HepG2 (cell line): ENCODE measurements around the gene HOXB2. TPM values are rescaled to one million over a fixed set of nuclear protein-coding genes. Genes with fewer than 3 reads are reported as not detected.

Experiments used
- ATAC-seq: fragments of 200-7000 bp; cut with Tn5 transposase; 3 replicates; pipeline ENCODE4 v1.9.1; 2020; ENCODE audit warnings: mild to moderate bottlenecking, moderate library complexity
- BruUV-seq: library from RNA; stranded (reverse); fragments of 400-500 nt; replicated peaks from 2 replicates; lab custom pipeline; 2021; lab: Mats Ljungman, UMichigan
- CTCF ChIA-PET: fragments of 300-600 bp; formaldehyde crosslinking; extraction: SDS; loops from one replicate; lab custom pipeline; 2021; ENCODE audit warnings: low total read pairs, inconsistent platforms, low intra/inter-chr PET ratio; lab: Yijun Ruan, JAX
- POLR2A ChIA-PET: fragments of 350-600 bp; sonication (Branson Sonifier 250); formaldehyde crosslinking; loops from one replicate; lab custom pipeline; 2020; ENCODE audit warnings: antibody characterized with exemption, inconsistent platforms; lab: Yijun Ruan, JAX
- DNase-seq: peaks from one replicate; pipeline ENCODE4 v3.0.0-alpha.2; 2015; ENCODE audit warnings: low spot score
- FAIRE-seq: peaks from 3 replicates; lab custom pipeline; 2011; peaks lifted over from hg19 to GRCh38; lab: Jason Lieb, UNC
- H2AFZ ChIP-seq: one replicate; pipeline ENCODE4 v1.6.1; 2011; ENCODE audit warnings: low read length, inconsistent platforms
- H3K27ac ChIP-seq: fragments of 300-600 bp; 3 replicates; pipeline ENCODE4 v1.8.0; 2011; ENCODE audit warnings: mixed run types, mild to moderate bottlenecking, mixed read lengths, low read length, inconsistent platforms; ENCODE audit not compliant: insufficient read depth; ENCODE audit errors: extremely low read length
- H3K27me3 ChIP-seq, 2 experiments: fragments of 200-600 bp in 1 of 2; 2 replicates in 1 of 2; 3 replicates in 1 of 2; pipeline versions ENCODE4 v1.6.0 to v1.8.0; 2011; ENCODE audit warnings: low read length in 2 of 2, mild to moderate bottlenecking in 2 of 2, moderate library complexity in 2 of 2, inconsistent platforms in 1 of 2; ENCODE audit not compliant: insufficient read depth in 2 of 2, control insufficient read depth in 1 of 2
- H3K36me3 ChIP-seq, 2 experiments: fragments of 200-600 bp in 1 of 2; replicated peaks in 1 of 2; 2 replicates in 1 of 2; 3 replicates in 1 of 2; pipeline versions ENCODE4 v1.5.1 to v1.8.0; 2011; ENCODE audit warnings: low read length in 2 of 2, inconsistent platforms in 1 of 2; ENCODE audit not compliant: insufficient read depth in 2 of 2, control insufficient read depth in 1 of 2
- H3K4me1 ChIP-seq: 2 replicates; pipeline ENCODE4 v1.5.1; 2012; ENCODE audit warnings: low read length, inconsistent platforms; ENCODE audit not compliant: insufficient read depth
- H3K4me2 ChIP-seq: 2 replicates; pipeline ENCODE4 v1.6.0; 2011; ENCODE audit warnings: low read depth, low read length, inconsistent platforms
- H3K4me3 ChIP-seq, 3 experiments: fragments of 200-600 bp in 1 of 3; sonication (generic), shearing (Covaris generic) in 1 of 3; replicated peaks in 1 of 3; 2 replicates each; pipeline ENCODE4 v1.5.1; 2011 to 2016; ENCODE audit warnings: low read length in 3 of 3, inconsistent platforms in 2 of 3, low read depth in 2 of 3, mild to moderate bottlenecking in 2 of 3, control low read depth in 1 of 3, mixed read lengths in 1 of 3; ENCODE audit not compliant: insufficient read depth in 1 of 3
- H3K79me2 ChIP-seq: one replicate; pipeline ENCODE4 v1.6.1; 2011; ENCODE audit warnings: low read length, inconsistent platforms; ENCODE audit not compliant: insufficient read depth
- H3K9ac ChIP-seq: 2 replicates; pipeline ENCODE4 v1.6.0; 2011; ENCODE audit warnings: mild to moderate bottlenecking, low read depth, low read length, inconsistent platforms; ENCODE audit not compliant: insufficient read depth
- H3K9me3 ChIP-seq: 2 replicates; pipeline ENCODE4 v1.5.1; 2012; ENCODE audit warnings: mild to moderate bottlenecking, low read length
- H4K20me1 ChIP-seq: 2 replicates; pipeline ENCODE4 v1.6.0; 2011; ENCODE audit warnings: inconsistent platforms, mild to moderate bottlenecking, low read length, moderate library complexity; ENCODE audit not compliant: insufficient read depth
- ARNT2 ChIP-seq: sonication (generic); formaldehyde crosslinking; IDR thresholded peaks from 2 replicates; pipeline ENCODE4 v1.8.0; 2022; ENCODE audit warnings: mild to moderate bottlenecking, low read depth, missing genetic modification reagents, moderate library complexity
- FOXJ3 ChIP-seq: sonication (generic); formaldehyde crosslinking; IDR thresholded peaks from 2 replicates; pipeline ENCODE4 v1.4.0; 2020; ENCODE audit warnings: missing genetic modification reagents, mild to moderate bottlenecking, borderline replicate concordance
- HIC2 ChIP-seq: sonication (generic); formaldehyde crosslinking; IDR thresholded peaks from 2 replicates; pipeline ENCODE4 v1.9.0; 2022; ENCODE audit warnings: low read depth, missing genetic modification reagents
- LRRFIP1 ChIP-seq: sonication (generic); formaldehyde crosslinking; conservative IDR thresholded peaks from 2 replicates; pipeline ENCODE4 v1.4.0; 2020; ENCODE audit warnings: missing genetic modification reagents
- THAP8 ChIP-seq: sonication (generic); formaldehyde crosslinking; IDR thresholded peaks from 2 replicates; pipeline ENCODE4 v1.5.1; 2020; ENCODE audit warnings: missing genetic modification reagents, mild to moderate bottlenecking, borderline replicate concordance
- ZBTB26 ChIP-seq: IDR thresholded peaks from 2 replicates; pipeline ENCODE4 v1.6.1; 2016; ENCODE audit warnings: missing compliant biosample characterization, missing genetic modification reagents, borderline replicate concordance
- ZNF317 ChIP-seq: sonication (generic); formaldehyde crosslinking; IDR thresholded peaks from 2 replicates; pipeline ENCODE4 v1.5.0; 2020; ENCODE audit warnings: mild to moderate bottlenecking, missing genetic modification reagents
- ZNF639 ChIP-seq: conservative IDR thresholded peaks from 2 replicates; pipeline ENCODE4 v1.6.1; 2018; ENCODE audit warnings: missing genetic modification reagents
- ZNF740 ChIP-seq: sonication (generic); formaldehyde crosslinking; IDR thresholded peaks from 2 replicates; pipeline ENCODE4 v1.4.0; 2020; ENCODE audit warnings: missing genetic modification reagents
- ZUFSP ChIP-seq: sonication (generic); formaldehyde crosslinking; IDR thresholded peaks from 2 replicates; pipeline ENCODE4 v1.9.0; 2021; ENCODE audit warnings: missing genetic modification reagents, mild to moderate bottlenecking, borderline replicate concordance
- WGBS: methylation state at CpG from one replicate; pipeline ENCODE4 v1.1.6; 2017; ENCODE audit warnings: low lambda C conversion rate; 5-methylcytosine and 5-hydroxymethylcytosine counted together
- in situ Hi-C: cut with HindIII; loops from 2 replicates; pipeline ENCODE4 v1.10.0; 2017; ENCODE audit warnings: low pct_unique_long_range_greater_than_20kb; ENCODE audit not compliant: extremely low pct_ligation_motif_present
- intact Hi-C: fragments of 100-400 bp; cut with micrococcal nuclease; formaldehyde crosslinking; loops from one replicate; pipeline ENCODE4 v1.10.0; 2022; ENCODE audit not compliant: unreplicated experiment
- polyA plus RNA-seq, 8 experiments: library from polyadenylated mRNA; depleted of rRNA in 3 of 8; stranded (reverse) in 7 of 8; unstranded in 1 of 8; fragments of >200 nt; fragmentation: Illumina TruSeq in 4 of 8; extraction: Trizol in 4 of 8; gene quantifications; 2 replicates each; pipeline versions ENCODE4 v1.2.1 to v1.2.3, GENCODE V29; 2011 to 2016; ENCODE audit warnings: low read depth in 4 of 8, missing spikeins in 1 of 8, mixed read lengths in 1 of 8; ENCODE audit not compliant: insufficient read depth in 1 of 8
- total RNA-seq, 5 experiments: library from RNA; depleted of rRNA; stranded (reverse); fragments of >200 nt; fragmentation: Illumina TruSeq; extraction: Trizol; gene quantifications; 2 replicates each; pipeline ENCODE4 v1.2.3, GENCODE V29; 2016; ENCODE audit warnings: low read depth in 1 of 5

Gene HOXB2
- total and polyA plus RNA-seq, 2 of the 13 experiments (the other 11 are each of a cell fraction or from before 2014, with no cell fraction given), result not detected

GRCh38 chr17:48520631-48521079 lies 24.3 kb downstream of the HOXB2 start:
- CTCF ChIA-PET, result no interaction called here
- no peak for DNase-seq
- WGBS, result 0% methylated on average over 1 of the region's 1 CpG
- intact Hi-C loops, result loop anchor here (5.0 kb wide), 1 partner anchor 648 kb away; no protein-coding TSS in a partner anchor
- no peak for FAIRE-seq
- Histone ChIP-seq H3K4me3 (no peak overlapping the region), H3K4me2 (no peak overlapping the region), H3K4me1 (no peaks in the 10 kb centered on the region), H4K20me1 (no peaks in the 10 kb centered on the region), H2AFZ (no peak overlapping the region), H3K27ac (no peak overlapping the region), H3K9ac (no peak overlapping the region), H3K27me3 (peaks cover 0 to 21% of the 10 kb centered on the region in 2 experiments; a peak in 3 of 5 replicates), H3K9me3 (no peaks in the 10 kb centered on the region), H3K79me2 (no peaks in the 10 kb centered on the region), H3K36me3 (no peaks in the 10 kb centered on the region)
- no TSS peak for BruUV-seq
- in situ Hi-C loops, result no loop called here
- POLR2A ChIA-PET, result no interaction called here
- no peak for ATAC-seq
- no peak for TF ChIP-seq ZNF317 (CRISPR knock-in tag)
- TF ChIP-seq ZNF639, result no peak
- no peak for TF ChIP-seq ZBTB26 (CRISPR knock-in tag)
- TF ChIP-seq HIC2 (CRISPR knock-in tag), result no peak
- TF ChIP-seq THAP8 (CRISPR knock-in tag), result no peak
- no peak for TF ChIP-seq ZNF740
- TF ChIP-seq LRRFIP1, result no peak
- no peak for TF ChIP-seq ZUFSP (CRISPR knock-in tag)
- no peak for TF ChIP-seq FOXJ3 (CRISPR knock-in tag)
- no peak for TF ChIP-seq ARNT2 (CRISPR knock-in tag)
